ENCODE measurements around the gene SUPT4H1.

Gene SUPT4H1

DNA sequence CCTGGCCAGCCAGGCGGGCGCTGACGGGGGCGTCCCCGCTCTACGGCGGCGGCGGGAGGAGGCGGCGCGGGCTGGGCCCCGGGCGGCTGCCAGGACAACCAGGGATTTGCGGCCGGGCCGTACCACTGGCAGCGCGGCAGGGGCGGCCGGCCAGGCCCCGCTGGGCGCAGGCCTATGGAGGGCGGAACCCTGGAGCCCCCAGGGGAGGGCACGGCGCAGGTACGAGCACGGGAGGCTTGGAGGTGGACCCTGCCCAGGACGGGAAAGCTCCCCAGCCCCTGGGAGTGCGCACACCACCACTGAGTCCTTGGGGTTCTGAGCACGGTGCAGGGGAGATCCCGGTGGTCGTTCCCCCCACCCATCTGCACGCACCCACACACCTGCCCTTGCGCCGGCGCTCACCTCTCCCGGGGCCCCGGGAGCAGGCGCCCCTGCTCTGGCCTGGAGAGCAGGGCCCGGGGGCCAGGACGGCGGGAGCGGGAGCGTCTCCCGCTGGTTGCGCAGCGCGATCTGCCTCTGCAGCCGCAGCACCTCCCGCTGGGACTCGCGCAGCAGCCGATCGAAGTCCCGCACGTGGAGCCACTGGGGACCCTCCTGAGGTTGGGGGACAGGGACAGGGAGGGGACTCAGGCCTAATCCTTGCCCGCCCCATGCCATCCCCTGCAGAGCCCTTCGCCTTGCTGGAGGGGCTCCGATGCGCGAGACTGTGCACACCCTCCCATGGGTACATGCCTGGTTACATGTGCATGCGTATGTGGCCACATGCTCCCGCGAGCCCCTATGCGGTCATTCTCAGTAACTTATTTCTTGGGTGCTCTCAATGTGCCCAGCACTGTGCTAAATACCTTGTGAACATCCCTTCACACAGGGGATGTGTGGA, 27.4 kb downstream of the SUPT4H1 start:
- TF ChIP-seq, protein P1, sequence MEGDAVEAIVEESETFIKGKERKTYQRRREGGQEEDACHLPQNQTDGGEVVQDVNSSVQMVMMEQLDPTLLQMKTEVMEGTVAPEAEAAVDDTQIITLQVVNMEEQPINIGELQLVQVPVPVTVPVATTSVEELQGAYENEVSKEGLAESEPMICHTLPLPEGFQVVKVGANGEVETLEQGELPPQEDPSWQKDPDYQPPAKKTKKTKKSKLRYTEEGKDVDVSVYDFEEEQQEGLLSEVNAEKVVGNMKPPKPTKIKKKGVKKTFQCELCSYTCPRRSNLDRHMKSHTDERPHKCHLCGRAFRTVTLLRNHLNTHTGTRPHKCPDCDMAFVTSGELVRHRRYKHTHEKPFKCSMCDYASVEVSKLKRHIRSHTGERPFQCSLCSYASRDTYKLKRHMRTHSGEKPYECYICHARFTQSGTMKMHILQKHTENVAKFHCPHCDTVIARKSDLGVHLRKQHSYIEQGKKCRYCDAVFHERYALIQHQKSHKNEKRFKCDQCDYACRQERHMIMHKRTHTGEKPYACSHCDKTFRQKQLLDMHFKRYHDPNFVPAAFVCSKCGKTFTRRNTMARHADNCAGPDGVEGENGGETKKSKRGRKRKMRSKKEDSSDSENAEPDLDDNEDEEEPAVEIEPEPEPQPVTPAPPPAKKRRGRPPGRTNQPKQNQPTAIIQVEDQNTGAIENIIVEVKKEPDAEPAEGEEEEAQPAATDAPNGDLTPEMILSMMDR (IDR thresholded peaks at IDR 0.05; ENCODE audit: insufficient read depth, low read depth, low read length, missing control alignments): no peak
- peak; percentile 31 for DNase-seq (ENCODE audit: low read depth)
- peak overlapping the region; percentile 52 for H3K4me3 ChIP-seq (ENCODE audit: low read length)

DNA sequence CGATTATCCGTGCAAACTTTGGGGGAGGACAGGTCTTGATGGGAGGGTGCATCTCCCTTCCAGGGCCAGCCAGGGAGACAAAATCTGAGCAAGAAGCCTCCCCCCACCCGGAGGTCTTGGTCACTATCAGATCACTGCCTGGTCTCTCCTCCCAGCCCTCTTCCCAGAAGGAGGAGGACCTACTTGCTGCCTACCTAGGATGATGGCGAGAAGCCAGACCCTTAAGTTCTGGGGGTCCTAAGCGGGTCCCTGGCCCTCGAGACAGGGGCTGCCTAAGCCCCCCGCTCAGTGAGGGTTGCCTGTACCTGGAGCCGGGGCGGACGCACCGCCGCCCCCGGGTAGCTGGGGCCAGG, 28.0 kb downstream of the SUPT4H1 start:
- no peak for DNase-seq (ENCODE audit: low read depth)
- H3K4me3 ChIP-seq (ENCODE audit: low read length): peak overlapping the region; percentile 29
- TF ChIP-seq, protein P1 (IDR thresholded peaks at IDR 0.05; ENCODE audit: insufficient read depth, low read depth, low read length, missing control alignments): no peak

DNA sequence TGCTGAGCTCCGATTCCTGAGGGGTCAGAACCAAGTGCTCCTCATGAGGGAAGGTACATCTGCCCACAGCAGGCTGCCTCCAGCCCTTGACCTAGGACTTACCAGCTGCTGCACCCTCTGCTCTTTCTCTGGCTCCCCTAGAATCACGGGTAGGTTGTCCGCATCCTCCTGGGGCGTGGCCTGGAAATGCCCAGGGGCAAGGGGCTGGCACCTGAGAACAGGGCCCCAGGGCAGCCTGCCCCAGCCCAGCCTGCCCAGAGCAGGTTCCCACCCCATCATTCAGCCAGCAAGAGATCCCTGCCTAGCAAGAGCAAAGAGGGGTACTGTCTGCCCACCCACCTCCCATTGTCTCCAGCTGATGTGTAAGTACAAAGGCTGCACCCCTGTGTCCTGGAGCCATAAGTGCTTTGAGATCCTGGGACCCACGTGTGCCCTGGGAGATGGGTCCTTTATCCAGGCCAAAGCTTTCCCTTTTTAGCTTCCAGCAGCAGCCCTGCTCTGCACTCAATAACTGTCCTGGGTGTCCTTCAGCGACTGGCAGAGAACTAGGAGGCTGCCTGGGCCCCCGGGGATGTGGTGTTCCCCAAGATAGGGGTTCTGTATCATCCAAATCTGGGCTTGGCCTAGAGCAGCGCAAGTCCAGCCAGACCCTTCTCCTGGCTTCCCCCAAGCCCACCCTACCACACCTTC, 28.5 kb downstream of the SUPT4H1 start:
- TF ChIP-seq, protein P1 (IDR thresholded peaks at IDR 0.05; ENCODE audit: insufficient read depth, low read depth, low read length, missing control alignments): no peak
- peak overlapping the region; percentile 29 for H3K4me3 ChIP-seq (ENCODE audit: low read length)

DNA sequence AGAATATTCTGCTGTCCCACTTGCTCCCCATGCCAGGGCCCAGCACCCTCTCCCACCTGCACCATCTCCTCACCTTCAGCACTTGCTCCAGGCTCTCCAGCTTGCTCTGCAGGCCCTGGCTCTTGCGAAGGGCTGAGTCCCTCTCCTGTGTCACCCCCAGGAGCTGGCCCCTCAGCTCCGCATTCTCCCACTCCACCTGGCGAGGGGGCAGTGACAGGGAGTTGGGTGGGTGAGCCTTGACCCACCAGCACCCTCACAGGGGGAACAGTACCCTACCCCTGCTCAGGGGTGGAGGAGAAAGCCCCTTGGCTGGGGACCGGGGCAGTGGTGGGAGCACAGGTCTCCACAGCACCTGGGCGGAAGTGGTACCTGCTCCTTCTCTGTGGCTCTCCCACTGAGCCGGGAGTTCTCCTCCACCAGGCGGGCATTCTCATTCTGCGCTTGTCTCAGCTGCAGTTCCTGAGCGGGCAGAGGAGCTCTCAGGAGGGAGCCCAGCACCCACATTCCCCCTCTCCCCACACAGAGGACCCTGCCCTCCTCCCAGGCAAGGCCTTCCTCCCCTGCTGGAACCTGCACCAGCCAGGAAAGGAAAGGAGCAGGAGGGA, 29.3 kb downstream of the SUPT4H1 start:
- TF ChIP-seq, protein P1 (IDR thresholded peaks at IDR 0.05; ENCODE audit: insufficient read depth, low read depth, low read length, missing control alignments): no peak
- no peak for DNase-seq (ENCODE audit: low read depth)
- H3K4me3 ChIP-seq (ENCODE audit: low read length): no peak overlapping the region

More for the DNA sequence above, 28.5 kb downstream of the SUPT4H1 start:
- DNase-seq (ENCODE audit: low read depth): no peak

- DNase-seq (ENCODE audit: low read depth): no peak
- no peak overlapping the region for H3K4me3 ChIP-seq (ENCODE audit: low read length)
- TF ChIP-seq, protein P1 (IDR thresholded peaks at IDR 0.05; ENCODE audit: insufficient read depth, low read depth, low read length, missing control alignments): no peak
Measured at GRCh38 chr17:58321571-58322525, 30.2 kb downstream of the SUPT4H1 start.
